Activated CD8-positive, alpha-beta memory T cell treated with anti-CD3 and anti-CD28 coated beads for 24 hours (primary cell): Measurements from ENCODE around the gene SLFN12L.
"Not testable (repeated sequence)": the region's sequence is repeated elsewhere in the genome, so short reads cannot be mapped to it uniquely, and the experiment has no call there.

Experiments used
- DNase-seq: peaks from one replicate; pipeline ENCODE4 v3.0.0-alpha.2; 2020

Gene SLFN12L

DNA sequence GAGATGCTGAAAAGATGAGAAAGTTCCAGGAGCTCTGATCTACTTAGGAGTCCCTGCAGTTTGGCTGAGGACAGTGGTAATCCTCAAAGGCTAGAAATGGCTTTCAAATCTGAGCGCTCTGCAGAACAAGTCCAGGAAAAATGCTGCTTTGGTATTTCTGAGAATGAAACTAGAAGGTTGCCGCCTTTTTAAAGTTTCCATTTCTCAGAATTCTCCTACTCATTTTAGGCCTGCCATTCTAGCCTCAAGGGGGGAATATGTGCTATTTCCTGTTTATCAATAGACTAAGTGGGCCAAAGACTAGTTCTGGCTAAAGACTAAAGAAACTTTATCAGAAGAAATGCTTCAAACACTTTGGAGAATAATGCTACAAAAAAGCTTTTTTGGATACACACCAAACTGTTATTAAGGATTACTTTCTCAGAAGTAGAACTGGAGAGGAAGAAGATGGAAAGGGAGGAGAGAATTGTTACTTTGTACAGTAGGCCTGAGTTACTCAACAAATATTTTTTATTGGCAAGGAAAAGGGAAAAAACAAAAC lies at the start of gene SLFN12L:
Gene SLFN12L (minus strand): TSS at position 78 of the 541 bp plus-strand sequence. CDS start 15,314 bp downstream, outside the sequence.
- DNase-seq = peak; percentile 63

DNA sequence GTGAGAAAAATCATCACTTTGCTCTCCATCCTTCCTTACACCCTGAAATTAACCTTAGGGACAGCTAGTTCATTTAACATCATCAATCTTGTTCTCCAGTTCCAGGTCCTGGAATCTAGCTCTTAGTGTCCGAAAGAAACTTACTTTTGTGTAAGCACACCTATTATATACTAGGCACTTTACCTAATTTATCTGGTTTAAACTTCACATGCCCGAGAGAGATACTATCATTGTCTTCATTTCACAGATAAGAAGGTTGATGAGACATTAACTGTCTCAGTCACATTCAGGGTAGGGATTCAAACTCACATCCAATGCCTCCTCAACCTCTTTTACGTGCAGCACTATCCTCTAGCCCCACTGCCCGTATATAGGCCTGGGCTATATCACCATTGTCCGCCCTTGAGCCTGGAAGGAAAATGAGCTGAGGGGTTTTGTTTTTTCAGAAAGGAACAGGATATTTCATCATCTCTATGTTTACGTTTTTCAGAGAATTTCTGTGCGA lies 49.1 kb upstream of the SLFN12L start:
- no peak for DNase-seq

DNA sequence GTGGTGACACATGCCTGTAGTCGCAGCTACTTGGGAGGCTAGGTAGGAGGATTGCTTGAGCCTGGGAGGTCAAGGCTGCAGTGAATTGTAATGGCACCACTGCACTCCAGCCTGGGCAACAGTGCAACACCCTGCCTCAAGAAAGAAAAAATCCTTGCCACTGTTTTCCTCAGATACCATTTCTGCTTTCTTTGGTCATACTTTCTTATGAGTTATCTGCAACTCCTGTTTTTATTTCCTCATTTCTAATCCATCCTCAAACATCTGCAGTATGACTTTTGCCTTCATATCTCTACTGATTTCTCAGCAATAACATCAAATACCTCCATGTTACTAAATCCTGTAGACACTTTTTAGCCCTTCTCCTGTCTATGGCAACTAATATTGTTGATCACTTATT lies 46.6 kb upstream of the SLFN12L start:
- DNase-seq = no peak

DNA sequence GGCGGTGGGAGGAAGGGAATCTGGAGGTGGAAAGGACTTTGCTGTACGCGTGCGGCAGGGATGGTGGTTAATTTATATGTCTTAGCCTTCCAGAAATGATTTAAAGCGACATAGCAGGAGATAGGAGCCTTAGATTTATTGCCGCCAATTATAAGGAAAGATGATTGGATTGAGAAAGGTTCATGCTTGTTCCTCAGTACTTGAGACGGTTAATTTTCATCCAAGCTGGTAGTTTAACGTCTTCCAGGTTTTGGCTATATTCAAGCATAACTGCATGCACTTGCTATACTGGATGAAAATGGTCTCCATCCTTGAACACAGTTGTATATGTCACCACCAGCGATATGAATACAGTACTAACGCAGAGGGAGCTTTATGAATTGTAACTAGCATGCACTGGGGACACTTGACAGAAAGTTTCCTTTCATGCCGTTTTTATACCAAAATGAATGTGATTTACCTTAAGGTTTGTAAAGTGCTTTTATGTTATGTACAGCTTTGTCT lies 41.5 kb upstream of the SLFN12L start:
- no peak for DNase-seq

DNA sequence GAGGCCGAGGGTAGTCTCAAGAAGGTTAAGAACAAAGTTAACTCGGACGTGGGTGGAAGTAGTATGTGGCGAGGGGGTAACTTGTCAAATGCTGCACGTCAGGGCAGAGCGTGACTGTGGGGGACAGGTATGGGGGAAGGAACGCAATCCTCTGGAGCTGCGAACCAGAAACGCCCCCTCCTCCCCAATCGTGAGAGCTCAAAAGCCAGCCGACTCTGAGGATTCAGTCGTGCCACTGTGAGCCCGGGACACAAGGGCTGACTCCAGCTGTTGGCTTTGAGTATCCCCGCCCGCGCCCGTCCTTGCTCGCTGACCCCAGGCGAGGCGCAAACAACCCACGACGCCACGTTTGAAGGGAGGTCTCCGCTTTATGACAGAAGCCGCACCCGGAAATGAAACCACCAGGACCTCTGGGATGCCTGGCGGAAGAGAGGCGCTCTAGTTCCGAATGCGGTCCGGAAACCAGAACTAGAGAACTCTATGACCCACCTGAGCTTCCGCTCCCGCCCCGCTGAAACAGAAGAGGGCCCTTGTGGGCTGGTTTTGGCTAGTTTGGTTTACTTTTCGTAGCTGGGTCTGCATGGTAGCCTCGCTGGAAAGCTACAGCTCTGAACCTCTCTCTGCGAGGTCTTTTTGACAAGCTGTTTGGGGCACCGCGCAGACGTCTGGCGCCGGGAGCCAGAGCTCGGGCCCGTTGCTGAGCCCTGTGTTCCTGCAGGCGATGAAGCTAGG lies 40.9 kb upstream of the SLFN12L start, which contains the start of gene PEX12:
Gene PEX12 (minus strand): TSS at position 375 of the 732 bp plus-strand sequence. CDS start 550 bp downstream, outside the sequence.
- DNase-seq = peak; percentile 91

DNA sequence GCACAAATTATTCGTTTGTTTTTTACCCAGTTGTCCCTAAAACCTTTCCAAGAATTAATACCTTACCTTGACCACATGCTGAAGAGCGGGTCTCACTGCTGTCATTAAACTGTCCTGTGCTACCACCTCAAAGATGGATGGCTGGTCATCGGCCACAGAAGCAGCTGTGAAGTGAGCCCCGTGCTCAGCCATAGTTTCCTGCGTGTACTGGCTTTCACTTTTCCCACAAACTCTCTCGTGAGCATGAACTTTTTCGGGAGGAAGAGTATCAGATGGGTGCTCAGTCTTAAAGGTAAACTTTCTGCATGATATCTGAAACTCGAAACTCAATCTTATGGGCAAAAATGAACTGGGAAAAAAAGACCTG lies 40.3 kb upstream of the SLFN12L start:
- DNase-seq = no peak

DNA sequence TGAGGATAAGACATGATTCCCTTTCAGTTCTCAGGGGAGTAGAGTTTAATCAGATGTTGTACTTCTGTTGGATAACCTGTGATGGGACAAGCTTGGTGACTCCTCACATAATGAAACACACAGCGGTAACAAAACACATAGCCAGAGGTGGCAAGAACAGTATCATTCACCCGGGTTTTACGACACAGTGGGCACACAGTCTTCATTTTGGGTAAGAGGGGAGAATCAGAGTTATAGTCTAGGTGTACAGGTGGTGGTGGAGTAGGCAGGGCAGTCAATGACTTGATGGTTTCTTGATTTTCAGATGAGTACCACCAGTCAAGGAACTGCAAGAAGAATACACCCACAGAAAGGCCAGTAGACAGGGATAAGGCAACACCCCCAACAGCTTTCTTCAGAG lies 38.3 kb upstream of the SLFN12L start:
- no peak for DNase-seq

DNA sequence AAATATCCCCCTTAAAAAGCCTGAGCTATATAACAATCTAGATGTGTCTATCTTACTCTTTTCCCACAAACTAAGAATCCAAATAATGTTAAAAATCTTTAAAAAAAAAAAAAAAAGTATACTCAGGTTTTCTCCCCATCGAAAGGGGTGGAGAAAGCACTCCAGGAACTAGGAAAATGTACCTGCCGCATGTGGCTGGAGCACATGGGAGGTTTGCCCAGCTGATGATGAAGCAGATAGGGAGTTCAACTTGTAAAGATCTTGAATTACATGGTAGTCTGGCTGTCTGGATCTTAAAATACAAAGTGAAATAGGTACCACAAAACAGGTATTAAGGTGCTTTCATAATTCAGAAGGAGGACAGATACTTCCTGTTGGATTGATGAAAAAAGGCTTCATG lies 31.9 kb upstream of the SLFN12L start:
- DNase-seq = no peak

DNA sequence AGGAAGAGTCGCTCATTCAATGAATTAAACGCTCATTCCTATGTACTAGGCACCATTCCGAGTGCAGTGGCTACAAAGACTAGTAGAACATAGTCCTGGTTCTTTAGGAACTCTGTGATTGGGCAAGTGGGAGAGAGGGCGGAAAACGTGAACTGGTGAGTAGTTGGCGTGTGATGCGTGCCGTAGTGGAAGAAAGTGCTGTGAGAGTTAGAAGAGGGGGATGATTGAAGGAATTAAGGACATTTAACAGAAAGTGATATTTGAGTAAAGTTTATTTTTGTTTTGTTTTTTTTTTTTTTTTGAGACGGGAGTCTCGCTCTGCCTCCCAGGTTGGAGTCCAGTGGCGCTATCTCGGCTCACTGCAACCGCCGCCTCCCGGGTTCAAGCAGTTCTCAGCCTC lies 31.1 kb upstream of the SLFN12L start:
- no peak for DNase-seq

DNA sequence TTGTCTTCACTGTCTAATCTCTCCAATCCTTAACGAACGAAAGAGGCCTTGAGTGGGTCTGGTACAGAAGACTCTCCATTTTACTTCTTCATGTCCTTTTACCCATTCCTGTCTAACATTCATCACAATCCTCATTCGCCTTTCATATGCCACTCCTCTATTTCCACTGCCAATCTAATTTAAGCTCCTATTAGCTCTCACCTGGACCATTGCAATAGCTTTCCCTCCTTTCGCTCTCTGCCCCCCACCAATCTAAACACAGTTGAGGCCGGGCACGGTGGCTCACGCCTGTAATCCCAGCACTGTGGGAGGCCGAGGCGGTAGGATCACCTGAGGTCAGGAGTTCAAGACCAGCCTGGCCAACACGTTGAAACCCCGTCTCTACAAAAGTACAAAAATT lies 29.5 kb upstream of the SLFN12L start:
- no peak for DNase-seq

DNA sequence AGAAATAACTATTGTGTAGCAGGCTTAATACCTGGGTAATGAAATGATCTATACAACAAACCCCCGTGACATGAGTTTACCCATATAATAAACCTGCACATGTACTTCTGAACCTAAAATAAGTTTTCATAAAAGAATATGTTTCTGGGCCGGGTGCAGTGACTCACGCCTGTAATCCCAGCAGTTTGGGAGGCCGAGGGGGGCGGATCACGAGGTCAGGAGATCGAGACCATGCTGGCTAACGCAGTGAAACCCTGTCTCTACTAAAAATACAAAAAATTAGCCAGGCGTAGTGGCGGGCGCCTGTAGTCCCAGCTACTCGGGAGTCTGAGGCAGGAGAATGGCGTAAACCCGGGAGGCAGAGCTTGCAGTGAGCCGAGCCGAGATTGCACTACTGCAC lies 25.7 kb upstream of the SLFN12L start:
- DNase-seq = not testable (repeated sequence)

DNA sequence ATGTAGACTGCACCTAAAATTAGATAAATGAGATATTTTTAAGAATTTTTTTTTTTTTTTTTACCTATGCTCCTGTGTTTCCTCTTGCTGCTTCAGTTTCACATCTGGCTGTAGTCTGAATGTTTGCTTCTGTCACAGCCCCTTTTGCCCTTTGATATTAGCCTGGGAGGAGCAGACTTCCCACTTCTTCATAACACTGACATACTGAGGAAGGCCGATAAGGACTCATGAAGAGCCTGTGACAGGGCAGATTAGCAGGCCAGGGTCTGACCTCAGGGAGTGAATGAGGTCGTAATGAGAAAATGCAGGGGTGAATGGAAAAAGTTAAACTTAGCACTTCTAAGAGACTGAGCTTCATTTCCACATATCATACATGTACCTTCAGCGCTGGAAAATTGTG lies 23.2 kb upstream of the SLFN12L start, which contains the start of gene SLFN14:
Gene SLFN14 (minus strand): TSS at position 117 of the 400 bp plus-strand sequence. CDS start 2,757 bp downstream, outside the sequence.
- no peak for DNase-seq

DNA sequence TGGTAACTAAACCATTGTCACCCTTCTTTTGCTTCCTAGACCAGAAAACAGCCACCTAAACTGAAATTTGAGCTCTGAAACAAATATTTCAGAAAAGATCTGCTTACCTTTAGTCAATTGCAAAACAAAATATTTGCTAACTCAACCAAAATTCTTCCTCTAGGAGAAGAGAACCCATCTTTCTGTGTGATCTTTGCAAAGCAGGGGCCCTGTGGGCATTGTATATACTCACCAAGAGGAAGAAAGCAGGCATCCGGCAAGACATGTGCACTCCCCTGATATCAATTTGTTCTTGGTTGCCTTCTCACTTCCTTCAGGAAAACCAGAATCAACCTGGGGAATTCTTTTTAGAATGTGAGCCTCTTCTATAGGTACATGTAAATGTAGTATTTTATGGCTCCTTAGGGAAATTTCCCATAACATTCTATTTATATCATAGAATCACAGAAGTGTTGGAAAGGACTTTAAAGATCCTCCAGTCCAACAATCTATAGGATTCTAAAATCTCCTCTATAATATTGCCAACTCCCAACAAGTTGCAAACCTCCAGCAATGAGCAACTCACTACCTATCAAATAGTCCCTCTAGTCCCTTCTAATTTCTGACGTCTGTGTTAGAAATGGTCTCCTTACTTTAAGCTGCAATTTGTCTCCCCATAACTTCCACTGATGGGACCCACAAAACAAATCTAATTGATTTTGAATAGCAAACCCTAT lies 22.2 kb upstream of the SLFN12L start:
- no peak for DNase-seq

DNA sequence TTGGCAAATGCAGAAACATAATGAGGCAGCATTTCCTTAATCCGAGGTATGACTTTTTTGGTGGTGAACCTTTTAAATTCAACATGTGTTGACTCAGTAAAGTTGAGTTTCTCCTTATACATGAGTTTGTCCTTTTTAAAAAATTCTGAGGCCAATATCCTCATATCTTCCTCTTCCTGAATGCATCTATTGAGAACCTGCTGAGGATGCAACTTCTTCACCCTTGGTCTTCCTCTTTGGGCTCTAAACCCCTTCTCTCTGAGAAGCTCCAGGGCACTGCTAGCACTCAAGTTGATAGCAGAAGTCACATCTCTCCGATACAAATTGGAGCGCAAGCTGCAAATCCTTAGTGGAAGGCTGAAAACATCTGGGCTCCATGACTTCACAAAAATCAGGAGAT lies 19.9 kb upstream of the SLFN12L start:
- no peak for DNase-seq

DNA sequence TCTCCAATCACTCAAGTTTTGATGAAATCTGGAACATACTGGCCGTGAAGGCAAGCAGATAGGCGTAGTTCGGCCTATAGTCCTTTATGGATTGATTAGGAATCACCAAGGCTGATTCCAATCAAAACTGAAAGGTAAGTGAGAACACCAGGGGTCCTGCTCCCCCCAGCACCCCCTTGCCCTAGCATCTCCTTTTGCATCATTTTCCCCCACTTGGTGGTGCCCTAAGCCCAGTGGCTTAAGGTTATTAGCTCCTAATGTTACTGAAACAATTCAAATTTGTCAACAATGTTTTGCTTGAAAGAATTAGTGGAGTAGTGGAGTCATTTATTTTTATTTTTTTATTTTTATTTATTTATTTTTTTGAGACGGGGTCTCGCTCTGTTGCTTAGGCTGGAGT lies 18.2 kb upstream of the SLFN12L start:
- no peak for DNase-seq

DNA sequence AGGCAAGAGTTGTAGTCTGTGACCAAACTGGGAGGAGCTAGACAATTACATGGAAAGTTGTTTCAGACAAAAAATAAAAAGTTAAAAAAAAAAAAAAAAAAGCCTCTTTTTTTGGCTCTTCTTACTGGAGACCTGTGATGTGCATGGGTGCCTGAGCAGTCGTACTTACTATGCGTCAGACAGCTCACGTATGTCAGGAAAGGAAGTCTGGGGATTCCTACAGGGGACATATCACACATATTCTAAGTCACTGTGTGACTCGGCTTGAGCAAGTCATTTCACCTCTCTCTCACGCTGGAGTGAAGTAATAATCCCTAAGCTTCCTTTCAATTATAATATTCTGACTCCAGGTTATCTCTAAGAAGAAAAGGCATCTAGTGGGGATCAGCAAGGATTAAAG lies 17.2 kb upstream of the SLFN12L start:
- DNase-seq = no peak

DNA sequence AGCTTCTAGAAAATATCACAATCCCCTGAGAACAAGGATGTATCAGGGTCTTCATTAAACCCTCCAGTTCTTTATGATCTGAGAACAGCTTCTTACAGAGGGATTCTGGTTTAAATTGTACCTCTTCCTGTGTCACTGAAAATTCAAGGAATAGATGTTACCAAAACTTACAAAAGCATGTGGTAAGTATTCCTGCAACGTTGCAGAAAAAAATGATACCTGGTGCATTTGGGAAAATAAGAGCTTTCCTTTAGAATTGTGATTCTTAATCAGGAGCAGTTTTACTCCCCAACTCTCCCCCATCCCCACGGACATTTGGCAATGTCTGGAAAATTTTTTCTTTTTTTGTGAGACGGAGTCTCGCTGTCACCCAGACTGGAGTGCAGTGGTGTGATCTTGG lies 15.8 kb upstream of the SLFN12L start:
- DNase-seq = no peak

DNA sequence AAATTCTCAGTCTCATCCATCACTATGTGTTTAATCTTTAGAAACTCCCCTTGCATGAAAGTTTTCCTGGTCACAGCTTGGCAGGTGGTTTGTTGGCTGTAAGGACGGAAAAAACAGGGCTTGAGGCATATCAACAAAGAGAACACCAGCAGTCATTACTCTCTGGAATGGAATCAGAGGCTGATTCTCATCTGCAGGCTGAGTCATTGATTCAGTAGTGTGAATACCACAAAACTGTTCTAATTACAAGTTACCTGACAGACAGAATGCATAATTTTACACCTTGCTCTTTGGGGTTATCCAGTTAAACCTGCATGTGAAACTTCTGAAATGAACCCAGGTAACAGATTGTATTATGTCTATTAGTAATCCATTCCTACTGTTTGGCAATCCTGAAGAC lies 11.5 kb upstream of the SLFN12L start:
- no peak for DNase-seq

DNA sequence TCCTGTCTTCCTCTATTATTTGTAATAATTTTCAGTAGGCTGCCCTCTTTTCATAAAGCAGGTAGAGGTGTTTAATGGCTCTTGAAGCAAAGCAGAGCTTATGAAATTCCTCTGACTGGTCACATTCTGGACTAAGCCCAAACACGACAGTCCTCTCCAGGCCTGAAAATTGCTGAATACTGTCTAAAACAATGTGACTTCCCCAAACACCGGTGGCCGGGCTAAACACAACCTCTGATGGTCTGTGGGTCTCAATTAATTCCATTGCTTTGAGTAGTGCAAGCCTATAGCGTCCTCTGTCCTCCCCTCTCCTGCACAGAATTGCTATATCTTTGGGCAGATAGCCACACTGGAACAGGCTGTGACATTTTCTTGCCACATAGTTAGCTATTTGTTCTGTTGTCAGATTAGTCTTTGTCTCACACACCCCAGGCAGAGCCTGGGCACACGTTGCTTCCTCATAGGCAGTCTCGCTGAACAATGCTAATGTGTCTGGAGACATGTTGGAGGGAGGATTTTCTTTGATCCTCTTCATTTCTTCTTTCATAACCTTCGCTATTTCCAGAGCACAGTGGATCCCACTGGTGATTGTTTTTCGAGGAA lies 10.8 kb upstream of the SLFN12L start:
- no peak for DNase-seq

DNA sequence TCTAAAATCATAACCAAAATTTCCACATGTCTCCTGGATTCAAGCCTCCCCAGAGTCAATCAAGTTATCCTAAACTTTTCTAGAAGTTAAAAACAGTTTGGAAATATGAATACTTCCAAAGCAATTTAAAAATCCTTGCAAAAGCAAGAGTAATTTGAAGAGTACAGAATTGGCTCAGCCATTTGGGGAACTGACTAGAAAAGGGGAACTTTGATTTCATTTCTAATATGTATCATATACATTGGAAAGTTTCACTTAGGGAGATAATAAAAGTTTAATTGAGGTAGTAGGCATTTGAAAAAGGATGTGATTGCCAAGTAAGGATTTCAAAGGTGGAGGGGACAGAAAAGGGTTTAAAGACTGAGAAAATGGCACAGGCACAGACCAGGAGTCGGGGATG lies 9.0 kb upstream of the SLFN12L start:
- no peak for DNase-seq

DNA sequence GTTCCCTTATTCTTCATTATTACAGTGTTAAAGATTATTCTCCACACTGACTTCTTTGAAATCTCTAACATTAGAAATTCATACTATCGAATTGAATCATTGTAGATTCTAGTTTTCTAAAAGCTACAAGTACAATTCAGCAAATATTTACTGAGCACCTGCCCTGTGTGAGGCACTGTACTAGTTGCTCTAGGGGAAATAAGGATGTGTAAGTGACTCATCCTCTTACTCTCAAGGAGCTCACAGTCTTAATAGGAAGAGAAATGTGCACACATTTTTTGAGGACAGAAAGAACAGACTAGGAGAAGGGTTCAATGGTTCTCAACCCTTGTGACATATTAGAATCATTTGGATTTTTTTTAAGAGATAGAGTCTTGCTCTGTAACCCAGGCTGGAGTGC lies 7.7 kb upstream of the SLFN12L start:
- DNase-seq = no peak

DNA sequence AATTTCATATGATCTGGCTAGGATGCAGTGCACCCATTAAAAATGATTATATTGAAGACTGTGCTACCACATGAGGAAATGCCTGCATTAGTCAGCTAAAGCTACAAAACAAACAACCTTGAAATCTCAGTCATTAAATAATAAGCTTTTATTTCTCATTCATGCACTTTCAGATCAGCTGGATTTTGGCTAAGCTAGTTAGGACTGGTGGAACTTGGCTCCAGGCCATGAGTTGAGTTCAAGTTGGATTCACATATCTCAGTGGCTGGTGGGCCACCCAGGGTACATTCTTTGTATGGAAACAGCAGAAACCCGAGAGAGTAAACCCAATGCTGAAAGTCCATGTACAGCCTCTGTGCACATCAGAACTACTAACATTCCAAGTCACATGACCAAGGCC lies 6.4 kb upstream of the SLFN12L start:
- DNase-seq = no peak

DNA sequence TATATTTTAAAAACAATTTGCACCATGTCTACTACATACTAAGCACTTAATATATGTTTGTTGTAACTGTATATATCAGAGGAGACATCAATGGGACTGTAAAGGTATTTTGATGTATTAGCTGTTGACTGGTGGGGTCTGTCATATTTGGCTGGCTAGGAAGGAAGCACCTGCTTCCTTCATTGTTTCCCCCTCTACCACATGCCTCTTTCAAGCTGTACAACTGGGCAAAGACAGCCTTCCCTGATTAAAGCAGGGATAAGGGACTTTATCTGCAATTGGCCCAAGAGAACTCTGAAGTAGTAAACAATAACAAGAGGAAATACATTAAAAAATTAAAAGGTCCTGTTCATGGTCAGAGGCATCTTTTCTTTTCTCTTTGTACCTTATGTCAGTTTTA lies 5.5 kb upstream of the SLFN12L start:
- DNase-seq = no peak
